ENCODE results near the gene MKRN2OS.

GRCh38 chr3:12522721-12523120, 22.6 kb downstream of the MKRN2OS start:
- no peak for TF ChIP-seq POLR2A (IDR thresholded peaks at IDR 0.05)
- TF ChIP-seq CTCF (IDR thresholded peaks at IDR 0.05), result peak in 2 of 6 experiments; percentile 7
- TF ChIP-seq POLR2AphosphoS5 (IDR thresholded peaks at IDR 0.05), result no peak

Measured in upper lobe of left lung (tissue), 4 donors.